Progenitor cell of endocrine pancreas (in vitro differentiated cells): ENCODE measurements around the gene ENTPD5. TPM values are rescaled to one million over a fixed set of nuclear protein-coding genes. Genes with fewer than 3 reads are reported as not detected.
A peak's percentile ranks its signal among the peaks of the same experiment; 100 is the strongest.
"Not testable (repeated sequence)": the region's sequence is repeated elsewhere in the genome, so short reads cannot be mapped to it uniquely, and the experiment has no call there.

Experiments
- DNase-seq: peaks from one replicate; pipeline ENCODE4 v3.0.0; 2021; ENCODE audit warnings: low spot score; ENCODE audit not compliant: unreplicated experiment
- H3K27ac Mint-ChIP-seq: 2 replicates; pipeline ENCODE4 v1.8.0; 2021; ENCODE audit warnings: mild to moderate bottlenecking, moderate library complexity, mixed read lengths
- H3K27me3 Mint-ChIP-seq: 2 replicates; pipeline ENCODE4 v1.8.0; 2021; ENCODE audit warnings: mixed read lengths
- H3K36me3 Mint-ChIP-seq: 2 replicates; pipeline ENCODE4 v1.8.0; 2022; ENCODE audit warnings: mixed read lengths; ENCODE audit not compliant: insufficient read depth
- H3K4me1 Mint-ChIP-seq: 2 replicates; pipeline ENCODE4 v1.8.0; 2021; ENCODE audit warnings: low read depth, mixed read lengths
- H3K4me3 Mint-ChIP-seq: 2 replicates; pipeline ENCODE4 v1.8.0; 2021; ENCODE audit warnings: low read depth, mild to moderate bottlenecking, moderate library complexity, mixed read lengths
- H3K9me3 Mint-ChIP-seq: 2 replicates; pipeline ENCODE4 v1.8.0; 2021; ENCODE audit warnings: low read depth, mixed read lengths
- CTCF ChIP-seq: fragments of 200-600 bp; sonication (generic); IDR thresholded peaks from one replicate; pipeline ENCODE4 v1.5.0; 2021; ENCODE audit warnings: antibody characterized with exemption, mild to moderate bottlenecking; ENCODE audit not compliant: unreplicated experiment
- total RNA-seq: library from RNA; stranded (reverse); gene quantifications from 2 replicates; pipeline ENCODE4 v1.2.1, GENCODE V29; 2021

Gene ENTPD5
- total RNA-seq, 1 donor from 2014 or later = 14.2 TPM

GRCh38 chr14:73942180-73942579, 76.9 kb downstream of the ENTPD5 start:
- Mint-ChIP-seq H3K9me3 (no peaks in the 10 kb centered on the region), H3K4me1 (peaks cover 2% of the 10 kb centered on the region), H3K4me3 (no peak overlapping the region), H3K27me3 (peaks cover 79% of the 10 kb centered on the region), H3K36me3 (peaks cover 18% of the 10 kb centered on the region), H3K27ac (no peak overlapping the region)
- no peak for DNase-seq
- no peak for TF ChIP-seq CTCF

DNA sequence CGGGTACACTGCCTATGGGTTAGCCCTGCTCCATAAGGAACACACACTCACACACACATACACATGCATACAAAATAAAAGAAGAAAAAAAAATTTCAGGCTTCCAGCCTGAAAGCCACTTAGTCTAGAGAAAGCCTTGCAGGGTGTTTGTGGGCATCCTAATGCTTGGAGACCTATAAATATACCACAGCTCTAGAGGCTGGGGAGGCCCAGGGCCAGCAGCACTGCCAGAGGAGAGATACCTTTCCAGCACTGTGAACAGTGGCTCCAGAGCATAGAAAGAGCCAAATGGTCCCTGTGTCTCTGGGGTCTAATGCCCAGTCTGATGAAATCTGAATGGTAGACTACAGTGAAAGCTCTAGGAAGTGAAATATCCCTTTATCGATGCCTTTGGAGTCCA, 82.1 kb downstream of the ENTPD5 start:
- no peaks in the 10 kb centered on the region for H3K9me3 Mint-ChIP-seq
- no peak for TF ChIP-seq CTCF
- no peak for DNase-seq
- no peak overlapping the region for H3K27ac Mint-ChIP-seq
- H3K36me3 Mint-ChIP-seq = peaks cover 18% of the 10 kb centered on the region
- peaks cover 40% of the 10 kb centered on the region for H3K27me3 Mint-ChIP-seq
- no peaks in the 10 kb centered on the region for H3K4me1 Mint-ChIP-seq
- H3K4me3 Mint-ChIP-seq = no peak overlapping the region

DNA sequence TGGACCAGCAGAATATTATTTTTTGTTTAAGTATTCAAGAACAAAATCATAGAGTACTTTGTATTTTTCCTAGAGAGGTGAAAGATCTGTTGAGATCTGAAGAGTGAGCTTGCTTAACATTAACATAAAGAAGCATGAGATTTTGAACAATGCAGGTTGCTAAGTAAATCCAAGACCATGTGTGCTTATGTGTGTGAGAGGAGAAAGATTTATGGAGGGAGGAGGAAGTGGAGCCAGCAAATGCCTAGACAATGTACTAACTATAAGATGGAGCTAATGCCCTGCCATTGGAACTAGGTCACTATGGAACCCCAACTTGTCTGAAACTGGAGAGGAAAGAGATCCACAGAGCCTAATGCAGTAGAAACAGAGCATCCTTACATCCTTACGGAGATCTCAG, 82.5 kb downstream of the ENTPD5 start:
- peaks cover 36% of the 10 kb centered on the region for H3K27me3 Mint-ChIP-seq
- TF ChIP-seq CTCF = no peak
- no peak overlapping the region for H3K27ac Mint-ChIP-seq
- H3K9me3 Mint-ChIP-seq = no peaks in the 10 kb centered on the region
- H3K36me3 Mint-ChIP-seq = peaks cover 19% of the 10 kb centered on the region
- no peak overlapping the region for H3K4me3 Mint-ChIP-seq
- no peaks in the 10 kb centered on the region for H3K4me1 Mint-ChIP-seq
- no peak for DNase-seq

GRCh38 chr14:73935666-73936065, 83.4 kb downstream of the ENTPD5 start:
- no peak overlapping the region for H3K27ac Mint-ChIP-seq
- H3K4me3 Mint-ChIP-seq = no peak overlapping the region
- DNase-seq = no peak
- TF ChIP-seq CTCF = peak; percentile 44
- H3K9me3 Mint-ChIP-seq = no peaks in the 10 kb centered on the region
- H3K36me3 Mint-ChIP-seq = peaks cover 17% of the 10 kb centered on the region
- H3K4me1 Mint-ChIP-seq = no peaks in the 10 kb centered on the region
- H3K27me3 Mint-ChIP-seq = peaks cover 27% of the 10 kb centered on the region

DNA sequence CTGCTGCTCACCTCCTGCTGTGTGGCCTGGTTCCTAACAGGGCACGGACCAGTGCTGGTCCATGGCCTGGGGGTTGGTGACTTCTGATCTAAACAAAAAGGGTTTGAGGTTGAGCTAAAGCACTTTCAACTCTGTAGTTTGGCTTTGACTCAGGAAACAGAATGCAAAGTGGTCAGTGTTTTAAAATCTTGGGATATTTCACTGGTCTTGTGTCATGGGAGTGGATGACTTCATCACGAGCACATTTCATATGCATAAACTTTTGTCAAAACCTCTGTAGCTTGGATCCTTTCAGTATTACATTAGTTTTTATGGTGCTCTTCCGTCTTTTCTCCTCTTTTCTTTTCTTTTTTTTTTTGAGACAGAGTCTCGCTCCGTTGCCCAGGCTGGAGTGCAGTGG, 94.8 kb downstream of the ENTPD5 start:
- Mint-ChIP-seq H3K36me3 (peaks cover 40% of the 10 kb centered on the region), H3K27ac (no peak overlapping the region), H3K27me3 (no peaks in the 10 kb centered on the region), H3K4me3 (no peak overlapping the region), H3K4me1 (no peaks in the 10 kb centered on the region), H3K9me3 (no peaks in the 10 kb centered on the region)
- TF ChIP-seq CTCF = no peak
- no peak for DNase-seq

- H3K4me1 Mint-ChIP-seq = not testable (repeated sequence)
These were observed 99.6 kb downstream of the ENTPD5 start for GRCh38 chr14:73919457-73919856.

More at GRCh38 chr14:73919457-73919856, 99.6 kb downstream of the ENTPD5 start:
- not testable (repeated sequence) for H3K27ac Mint-ChIP-seq, H3K9me3 Mint-ChIP-seq, DNase-seq, H3K4me3 Mint-ChIP-seq, H3K27me3 Mint-ChIP-seq
- peaks cover 29% of the 10 kb centered on the region for H3K36me3 Mint-ChIP-seq
